Motor neuron (in vitro differentiated cells): ENCODE measurements around the gene AGBL4. TPM values are rescaled to one million over a fixed set of nuclear protein-coding genes. Genes with fewer than 3 reads are reported as not detected.
"Not testable (repeated sequence)": the region's sequence is repeated elsewhere in the genome, so short reads cannot be mapped to it uniquely, and the experiment has no call there.

Experiments
- ATAC-seq, 8 experiments: fragments of 200-7000 bp; cut with Tn5 transposase; replicated peaks in 6 of 8; 2 replicates each; pipeline ENCODE4 v1.8.0; 2021; ENCODE audit warnings: mild to moderate bottlenecking in 8 of 8, moderate library complexity in 8 of 8
- H3K27ac ChIP-seq, 2 donors: fragments of 250-450 bp; sonication (Bioruptor Pico); 2 replicates each; pipeline ENCODE4 v1.9.0; 2021; ENCODE audit warnings: antibody characterized with exemption in 2 of 2, mild to moderate bottlenecking in 2 of 2, moderate library complexity in 1 of 2
- H3K4me1 ChIP-seq, 2 donors: fragments of 250-450 bp; sonication (Bioruptor Pico); replicated peaks in 1 of 2; 2 replicates each; pipeline ENCODE4 v1.6.1; 2021; ENCODE audit warnings: antibody characterized with exemption in 2 of 2, mild to moderate bottlenecking in 2 of 2, moderate library complexity in 1 of 2
- H3K4me3 ChIP-seq, 5 donors: fragments of 250-450 bp; sonication (Bioruptor Pico); 2 replicates each; pipeline ENCODE4 v1.9.0; 2021; ENCODE audit warnings: antibody characterized with exemption in 5 of 5, mild to moderate bottlenecking in 5 of 5, moderate library complexity in 4 of 5
- WGBS, 10 experiments: fragments of 450-650 bp; shearing (Covaris generic); methylation state at CpG; one replicate each; pipeline ENCODE4 v1.0.0; 2022; 5-methylcytosine and 5-hydroxymethylcytosine counted together
- in situ Hi-C, 9 experiments: fragments of 400-800 bp; cut with MboI; loops; one replicate each; pipeline ENCODE4 v1.15.0; 2021; ENCODE audit warnings: low sequenced_read_pairs in 9 of 9, low pct_unique_long_range_greater_than_20kb in 2 of 9; ENCODE audit not compliant: unreplicated experiment in 9 of 9
- total RNA-seq, 8 experiments: library from RNA; unstranded; fragments of 300-600 nt; gene quantifications; 2 replicates each; pipeline versions ENCODE4 v1.2.3 to v1.2.4, GENCODE V29; 2022

The AGBL4 gene
- total RNA-seq, 8 experiments from 2014 or later = 0.10 to 4.5 (median 1.9) TPM

- peak in 1 of 8 experiments; percentile 43 for ATAC-seq
- no peak overlapping the region for H3K27ac ChIP-seq
- no peaks in the 10 kb centered on the region for H3K4me1 ChIP-seq
- in situ Hi-C loops = no loop called here
- no peak overlapping the region for H3K4me3 ChIP-seq
- WGBS, 10 experiments = 17 to 93% (median 82%) methylated on average over 1 to 4 of the region's 4 CpGs; no CpG with 5 or more reads in 5 of the 10 experiments
These were observed 159.2 kb downstream of the AGBL4 start for GRCh38 chr1:49864581-49864980.

GRCh38 chr1:49854741-49855140, 169.0 kb downstream of the AGBL4 start:
- in situ Hi-C loops = no loop called here
- Histone ChIP-seq H3K27ac (no peak overlapping the region), H3K4me3 (no peak overlapping the region), H3K4me1 (no peaks in the 10 kb centered on the region)
- no peak for ATAC-seq

- ATAC-seq = no peak
- WGBS, 10 experiments = 0 to 96% (median 79%) methylated on average over 1 to 2 of the region's 2 CpGs; no CpG with 5 or more reads in 3 of the 10 experiments
- H3K4me1 ChIP-seq = no peaks in the 10 kb centered on the region
- no peak overlapping the region for H3K4me3 ChIP-seq
- in situ Hi-C loops = no loop called here
- no peak overlapping the region for H3K27ac ChIP-seq
These were observed 181.2 kb downstream of the AGBL4 start for GRCh38 chr1:49842596-49842995.

- H3K4me3 ChIP-seq = no peak overlapping the region
- in situ Hi-C loops = no loop called here
- 30 to 83% (median 78%) methylated on average over 1 to 6 of the region's 13 CpGs; no CpG with 5 or more reads in 3 of the 10 experiments for WGBS, 10 experiments
- no peak for ATAC-seq
- H3K27ac ChIP-seq = no peak overlapping the region
- no peaks in the 10 kb centered on the region for H3K4me1 ChIP-seq
These were observed 182.0 kb downstream of the AGBL4 start for GRCh38 chr1:49841767-49842166.

- 0 to 33% (median 0%) methylated on average over 1 of the region's 1 CpG; no CpG with 5 or more reads in 1 of the 10 experiments for WGBS, 10 experiments
These were observed 199.5 kb downstream of the AGBL4 start for GRCh38 chr1:49824261-49824660.

GRCh38 chr1:49817681-49818080, 206.1 kb downstream of the AGBL4 start:
- in situ Hi-C loops = no loop called here
- no peaks in the 10 kb centered on the region for H3K4me1 ChIP-seq
- WGBS, 10 experiments = 0 to 89% (median 34%) methylated on average over 1 to 2 of the region's 2 CpGs; no CpG with 5 or more reads in 1 of the 10 experiments
- no peak overlapping the region for H3K27ac ChIP-seq
- no peak for ATAC-seq
- no peak overlapping the region for H3K4me3 ChIP-seq

More at GRCh38 chr1:49824261-49824660, 199.5 kb downstream of the AGBL4 start:
- H3K27ac ChIP-seq = no peak overlapping the region
- H3K4me3 ChIP-seq = no peak overlapping the region
- ATAC-seq = no peak
- in situ Hi-C loops = no loop called here
- H3K4me1 ChIP-seq = no peaks in the 10 kb centered on the region

GRCh38 chr1:49787013-49787412, 236.7 kb downstream of the AGBL4 start:
- H3K4me3 ChIP-seq, in situ Hi-C loops, H3K27ac ChIP-seq, ATAC-seq, H3K4me1 ChIP-seq: not testable (repeated sequence)
- WGBS, 10 experiments = 17 to 100% (median 64%) methylated on average over 1 to 17 of the region's 17 CpGs

- in situ Hi-C loops = no loop called here
- no peak overlapping the region for H3K4me3 ChIP-seq
- H3K27ac ChIP-seq = no peak overlapping the region
- 0 to 75% (median 40%) methylated on average over 1 to 3 of the region's 3 CpGs; no CpG with 5 or more reads in 3 of the 10 experiments for WGBS, 10 experiments
- ATAC-seq = peak in 1 of 8 experiments; percentile 74
- no peaks in the 10 kb centered on the region for H3K4me1 ChIP-seq
These were observed 258.7 kb downstream of the AGBL4 start for GRCh38 chr1:49765034-49765433.

GRCh38 chr1:49738118-49738517, 285.6 kb downstream of the AGBL4 start:
- in situ Hi-C loops, H3K4me1 ChIP-seq, H3K4me3 ChIP-seq, ATAC-seq, H3K27ac ChIP-seq: not testable (repeated sequence)
- WGBS, 10 experiments = 2 to 96% (median 69%) methylated on average over 1 to 9 of the region's 9 CpGs; no CpG with 5 or more reads in 4 of the 10 experiments

GRCh38 chr1:49728377-49728776, 295.4 kb downstream of the AGBL4 start:
- H3K4me3 ChIP-seq = no peak overlapping the region
- in situ Hi-C loops = no loop called here
- no peaks in the 10 kb centered on the region for H3K4me1 ChIP-seq
- 0 to 100% (median 66%) methylated on average over 1 of the region's 1 CpG; no CpG with 5 or more reads in 4 of the 10 experiments for WGBS, 10 experiments
- no peak overlapping the region for H3K27ac ChIP-seq
- no peak for ATAC-seq

GRCh38 chr1:49723662-49724061, 300.1 kb downstream of the AGBL4 start:
- in situ Hi-C loops = no loop called here
- Histone ChIP-seq H3K4me3 (no peak overlapping the region), H3K4me1 (no peaks in the 10 kb centered on the region), H3K27ac (no peak overlapping the region)
- 0 to 100% (median 80%) methylated on average over 1 of the region's 1 CpG; no CpG with 5 or more reads in 1 of the 10 experiments for WGBS, 10 experiments
- peak in 3 of 8 experiments; percentile 49 to 69 (median 50) for ATAC-seq

- 11 to 78% (median 51%) methylated on average over 2 to 4 of the region's 4 CpGs for WGBS, 10 experiments
These were observed 329.4 kb downstream of the AGBL4 start for GRCh38 chr1:49694251-49694827.

GRCh38 chr1:49686107-49686506, 337.6 kb downstream of the AGBL4 start:
- in situ Hi-C loops = no loop called here

More at GRCh38 chr1:49694251-49694827, 329.4 kb downstream of the AGBL4 start:
- Histone ChIP-seq H3K27ac (no peak overlapping the region), H3K4me3 (no peak overlapping the region), H3K4me1 (no peaks in the 10 kb centered on the region)
- in situ Hi-C loops = no loop called here
- no peak for ATAC-seq

GRCh38 chr1:49677706-49678105, 346.0 kb downstream of the AGBL4 start:
- WGBS, 10 experiments = 0 to 80% (median 54%) methylated on average over 1 to 2 of the region's 2 CpGs; no CpG with 5 or more reads in 1 of the 10 experiments
- no peak overlapping the region for H3K4me3 ChIP-seq
- no peaks in the 10 kb centered on the region for H3K4me1 ChIP-seq
- in situ Hi-C loops = no loop called here
- ATAC-seq = no peak
- H3K27ac ChIP-seq = no peak overlapping the region

More at GRCh38 chr1:49686107-49686506, 337.6 kb downstream of the AGBL4 start:
- H3K27ac ChIP-seq = no peak overlapping the region
- H3K4me1 ChIP-seq = no peaks in the 10 kb centered on the region
- WGBS, 10 experiments = 0 to 73% (median 20%) methylated on average over 1 to 3 of the region's 3 CpGs; no CpG with 5 or more reads in 5 of the 10 experiments
- no peak for ATAC-seq
- H3K4me3 ChIP-seq = no peak overlapping the region
